SK-N-SH (cell line): ENCODE data around the gene NTM. TPM values are rescaled to one million over a fixed set of nuclear protein-coding genes. Genes with fewer than 3 reads are reported as not detected.

Source experiments
- CTCF ChIA-PET: fragments of 300-600, 350-600 bp; formaldehyde crosslinking; extraction: SDS; loops from one replicate; lab custom pipeline; 2021; lab: Yijun Ruan, JAX
- POLR2A ChIA-PET: fragments of 350-600 bp; sonication (Branson Sonifier 250); formaldehyde crosslinking; extraction: SDS; loops from one replicate; lab custom pipeline; 2020; ENCODE audit warnings: antibody characterized with exemption, inconsistent platforms; lab: Yijun Ruan, JAX
- DNase-seq: peaks from one replicate; pipeline ENCODE4 v3.0.0; 2012
- H2AFZ ChIP-seq: fragments of 200-600 bp; sonication (generic); 2 replicates; pipeline ENCODE4 v1.8.1; 2016; ENCODE audit warnings: antibody characterized with exemption, mild to moderate bottlenecking, low read depth
- H3F3A ChIP-seq: fragments of 200-600 bp; sonication (generic); replicated peaks from 2 replicates; pipeline ENCODE3; 2016; ENCODE audit warnings: antibody characterized with exemption, mild to moderate bottlenecking; ENCODE audit not compliant: insufficient read depth
- H3K27ac ChIP-seq, 2 experiments: fragments of 200-500 bp in 1 of 2; fragments of 200-600 bp in 1 of 2; sonication (Bioruptor generic) in 1 of 2; sonication (generic), shearing (Covaris generic) in 1 of 2; 2 replicates each; pipeline versions ENCODE4 v1.5.1 to v1.6.1; 2014 to 2016; ENCODE audit warnings: low read depth in 2 of 2, inconsistent platforms in 1 of 2, low read length in 1 of 2, mild to moderate bottlenecking in 1 of 2, mixed read lengths in 1 of 2
- H3K27me3 ChIP-seq: fragments of 200-600 bp; sonication (generic), shearing (Covaris generic); 2 replicates; pipeline ENCODE4 v1.6.1; 2016; ENCODE audit warnings: mixed run types; ENCODE audit not compliant: insufficient read depth
- H3K36me3 ChIP-seq, 2 experiments: fragments of 200-500 bp in 1 of 2; fragments of 200-600 bp in 1 of 2; sonication (Bioruptor generic) in 1 of 2; sonication (generic) in 1 of 2; replicated peaks in 1 of 2; 2 replicates each; pipeline versions ENCODE3 to v1.5.1; 2014 to 2016; ENCODE audit warnings: low read length in 1 of 2, mild to moderate bottlenecking in 1 of 2; ENCODE audit not compliant: insufficient read depth in 2 of 2, control insufficient read depth in 1 of 2
- H3K4me1 ChIP-seq, 2 experiments: fragments of 200-500 bp in 1 of 2; fragments of 200-600 bp in 1 of 2; sonication (Bioruptor generic) in 1 of 2; sonication (generic), shearing (Covaris generic) in 1 of 2; 2 replicates each; pipeline versions ENCODE4 v1.5.1 to v1.6.1; 2014 to 2016; ENCODE audit warnings: low read depth in 1 of 2, low read length in 1 of 2, mixed run types in 1 of 2; ENCODE audit not compliant: insufficient read depth in 2 of 2, control insufficient read depth in 1 of 2
- H3K4me2 ChIP-seq: fragments of 200-600 bp; sonication (generic), shearing (Covaris generic); 2 replicates; pipeline ENCODE4 v1.6.1; 2017; ENCODE audit warnings: mixed run types
- H3K4me3 ChIP-seq, 2 experiments: fragments of 200-500 bp in 1 of 2; fragments of 200-600 bp in 1 of 2; sonication (Bioruptor generic) in 1 of 2; sonication (generic), shearing (Covaris generic) in 1 of 2; 2 replicates each; pipeline versions ENCODE4 v1.5.1 to v1.8.1; 2014 to 2016; ENCODE audit warnings: low read depth in 2 of 2, inconsistent platforms in 1 of 2, low read length in 1 of 2, mild to moderate bottlenecking in 1 of 2, mixed read lengths in 1 of 2, moderate library complexity in 1 of 2
- H3K79me2 ChIP-seq: fragments of 200-600 bp; sonication (generic); 2 replicates; pipeline ENCODE4 v1.8.1; 2017; ENCODE audit warnings: mild to moderate bottlenecking; ENCODE audit not compliant: insufficient read depth
- H3K9ac ChIP-seq: fragments of 200-600 bp; sonication (generic); 2 replicates; pipeline ENCODE4 v1.6.1; 2017; ENCODE audit warnings: mixed run types
- H3K9me2 ChIP-seq: fragments of 200-600 bp; sonication (generic); 2 replicates; pipeline ENCODE4 v1.6.1; 2017; ENCODE audit warnings: mixed run types
- H3K9me3 ChIP-seq: fragments of 200-600 bp; sonication (generic); 2 replicates; pipeline ENCODE4 v1.6.1; 2017; ENCODE audit warnings: mixed run types, mild to moderate bottlenecking, moderate library complexity
- H4K20me1 ChIP-seq: fragments of 200-600 bp; sonication (generic); 2 replicates; pipeline ENCODE4 v1.6.1; 2017; ENCODE audit warnings: mild to moderate bottlenecking, mixed run types; ENCODE audit not compliant: insufficient read depth
- FOSL2 ChIP-seq: IDR thresholded peaks from 2 replicates; pipeline ENCODE4 v1.4.0; 2012; ENCODE audit warnings: low read depth, mild to moderate bottlenecking, moderate library complexity, borderline replicate concordance
- FOXM1 ChIP-seq: IDR thresholded peaks from 2 replicates; pipeline ENCODE4 v1.4.0; 2012; ENCODE audit warnings: low read depth, mild to moderate bottlenecking
- GABPA ChIP-seq: IDR thresholded peaks from 2 replicates; pipeline ENCODE4 v1.4.0; 2012; ENCODE audit warnings: low read depth, mild to moderate bottlenecking
- GATA2 ChIP-seq: sonication (generic); formaldehyde crosslinking; IDR thresholded peaks from 2 replicates; pipeline ENCODE4 v1.5.0; 2020; ENCODE audit warnings: mild to moderate bottlenecking, missing genetic modification reagents
- NRF1 ChIP-seq: IDR thresholded peaks from 2 replicates; pipeline ENCODE4 v1.6.1; 2012; ENCODE audit warnings: low read depth, mild to moderate bottlenecking, low read length
- RAD21 ChIP-seq: IDR thresholded peaks from 2 replicates; pipeline ENCODE4 v1.6.1; 2012; ENCODE audit warnings: mild to moderate bottlenecking, low read length
- RCOR1 ChIP-seq: fragments of 150-350 bp; IDR thresholded peaks from 2 replicates; pipeline ENCODE4 v1.6.1; 2017; ENCODE audit warnings: antibody characterized with exemption, low read length
- RFX5 ChIP-seq: IDR thresholded peaks from 2 replicates; pipeline ENCODE4 v1.6.1; 2012; ENCODE audit warnings: mild to moderate bottlenecking, improper control_type of control experiment, low read length
- SIN3A ChIP-seq: IDR thresholded peaks from 2 replicates; pipeline ENCODE4 v1.6.1; 2012; ENCODE audit warnings: low read depth, mild to moderate bottlenecking, low read length, moderate library complexity, borderline replicate concordance
- TAF1 ChIP-seq: IDR thresholded peaks from 2 replicates; pipeline ENCODE4 v1.6.1; 2012; ENCODE audit warnings: low read depth, mild to moderate bottlenecking, low read length, moderate library complexity, borderline replicate concordance
- YY1 ChIP-seq: IDR thresholded peaks from 2 replicates; pipeline ENCODE4 v1.4.0; 2012; ENCODE audit warnings: low read depth, mild to moderate bottlenecking
- WGBS: methylation state at CpG from one replicate; pipeline ENCODE4 v1.1.6; 2017; ENCODE audit warnings: low lambda C conversion rate; 5-methylcytosine and 5-hydroxymethylcytosine counted together
- polyA plus RNA-seq, 3 experiments: library from polyadenylated mRNA; depleted of rRNA; stranded (reverse); fragments of >200 nt; gene quantifications; 2 replicates each; pipeline ENCODE4 v1.2.3, GENCODE V29; 2012
- TF ChIP-seq, protein P1 (sequence below): IDR thresholded peaks from 2 replicates; pipeline ENCODE4 v1.4.0; 2012; ENCODE audit warnings: low read depth, borderline replicate concordance
- TF ChIP-seq, protein P2 (sequence below): IDR thresholded peaks from 2 replicates; pipeline ENCODE4 v1.6.1; 2012; ENCODE audit warnings: mild to moderate bottlenecking, low read depth, low read length, moderate library complexity
- TF ChIP-seq, protein P3 (sequence below): fragments of 150-350 bp; IDR thresholded peaks from 2 replicates; pipeline ENCODE4 v1.6.1; 2017; ENCODE audit warnings: antibody characterized with exemption, low read length, low read depth, borderline replicate concordance
- TF ChIP-seq, protein P4 (sequence below): IDR thresholded peaks from 2 replicates; pipeline ENCODE4 v1.4.0; 2012; ENCODE audit warnings: low read depth, borderline replicate concordance
- TF ChIP-seq, protein P5 (sequence below): IDR thresholded peaks from 2 replicates; pipeline ENCODE4 v1.4.0; 2012; ENCODE audit warnings: low read depth

Gene NTM
- polyA plus RNA-seq, 1 of the 3 experiments (the other 2 are of a cell fraction), result 20.0 TPM

DNA sequence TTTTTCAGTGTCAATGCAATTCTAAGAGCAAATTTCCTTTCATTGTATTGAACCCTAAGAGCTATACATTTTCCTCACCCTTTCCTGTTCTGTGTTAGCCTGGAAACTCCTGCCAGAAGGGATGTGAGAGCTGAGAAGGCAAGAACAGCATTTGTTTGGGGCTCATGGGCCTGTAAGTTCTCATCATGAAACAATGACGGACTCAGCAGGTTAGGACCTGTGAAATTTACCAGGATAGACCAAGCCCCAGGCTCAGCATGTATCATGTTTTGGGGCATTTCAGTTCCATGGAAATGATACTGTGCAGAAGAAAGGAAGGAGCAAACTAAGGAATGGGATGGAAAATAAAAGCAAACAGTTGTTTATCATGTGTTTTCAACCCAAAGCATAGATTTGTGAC lies 41.6 kb downstream of the NTM start:
- H3K79me2 ChIP-seq, result no peaks in the 10 kb centered on the region
- 8% methylated on average over 1 of the region's 1 CpG for WGBS
- no peak overlapping the region for H2AFZ ChIP-seq
- no peak overlapping the region for H3K27ac ChIP-seq
- no peak overlapping the region for H3K4me3 ChIP-seq
- H3K36me3 ChIP-seq, result no peaks in the 10 kb centered on the region
- no peaks in the 10 kb centered on the region for H3K4me1 ChIP-seq
- H3K4me2 ChIP-seq, result no peak overlapping the region
- H3K9me3 ChIP-seq, result no peaks in the 10 kb centered on the region
- ChIA-PET POLR2A (no interaction called here), CTCF (no interaction called here)
- no peaks in the 10 kb centered on the region for H3F3A ChIP-seq
- no peaks in the 10 kb centered on the region for H3K9me2 ChIP-seq
- H3K27me3 ChIP-seq, result no peaks in the 10 kb centered on the region
- H4K20me1 ChIP-seq, result no peaks in the 10 kb centered on the region
- H3K9ac ChIP-seq, result no peak overlapping the region
- TF ChIP-seq GABPA (no peak), YY1 (no peak), RFX5 (no peak), RAD21 (no peak), GATA2 (CRISPR knock-in tag) (no peak)
- TF ChIP-seq, protein P1, sequence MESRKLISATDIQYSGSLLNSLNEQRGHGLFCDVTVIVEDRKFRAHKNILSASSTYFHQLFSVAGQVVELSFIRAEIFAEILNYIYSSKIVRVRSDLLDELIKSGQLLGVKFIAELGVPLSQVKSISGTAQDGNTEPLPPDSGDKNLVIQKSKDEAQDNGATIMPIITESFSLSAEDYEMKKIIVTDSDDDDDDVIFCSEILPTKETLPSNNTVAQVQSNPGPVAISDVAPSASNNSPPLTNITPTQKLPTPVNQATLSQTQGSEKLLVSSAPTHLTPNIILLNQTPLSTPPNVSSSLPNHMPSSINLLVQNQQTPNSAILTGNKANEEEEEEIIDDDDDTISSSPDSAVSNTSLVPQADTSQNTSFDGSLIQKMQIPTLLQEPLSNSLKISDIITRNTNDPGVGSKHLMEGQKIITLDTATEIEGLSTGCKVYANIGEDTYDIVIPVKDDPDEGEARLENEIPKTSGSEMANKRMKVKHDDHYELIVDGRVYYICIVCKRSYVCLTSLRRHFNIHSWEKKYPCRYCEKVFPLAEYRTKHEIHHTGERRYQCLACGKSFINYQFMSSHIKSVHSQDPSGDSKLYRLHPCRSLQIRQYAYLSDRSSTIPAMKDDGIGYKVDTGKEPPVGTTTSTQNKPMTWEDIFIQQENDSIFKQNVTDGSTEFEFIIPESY, result no peak
- TF ChIP-seq, protein P2, sequence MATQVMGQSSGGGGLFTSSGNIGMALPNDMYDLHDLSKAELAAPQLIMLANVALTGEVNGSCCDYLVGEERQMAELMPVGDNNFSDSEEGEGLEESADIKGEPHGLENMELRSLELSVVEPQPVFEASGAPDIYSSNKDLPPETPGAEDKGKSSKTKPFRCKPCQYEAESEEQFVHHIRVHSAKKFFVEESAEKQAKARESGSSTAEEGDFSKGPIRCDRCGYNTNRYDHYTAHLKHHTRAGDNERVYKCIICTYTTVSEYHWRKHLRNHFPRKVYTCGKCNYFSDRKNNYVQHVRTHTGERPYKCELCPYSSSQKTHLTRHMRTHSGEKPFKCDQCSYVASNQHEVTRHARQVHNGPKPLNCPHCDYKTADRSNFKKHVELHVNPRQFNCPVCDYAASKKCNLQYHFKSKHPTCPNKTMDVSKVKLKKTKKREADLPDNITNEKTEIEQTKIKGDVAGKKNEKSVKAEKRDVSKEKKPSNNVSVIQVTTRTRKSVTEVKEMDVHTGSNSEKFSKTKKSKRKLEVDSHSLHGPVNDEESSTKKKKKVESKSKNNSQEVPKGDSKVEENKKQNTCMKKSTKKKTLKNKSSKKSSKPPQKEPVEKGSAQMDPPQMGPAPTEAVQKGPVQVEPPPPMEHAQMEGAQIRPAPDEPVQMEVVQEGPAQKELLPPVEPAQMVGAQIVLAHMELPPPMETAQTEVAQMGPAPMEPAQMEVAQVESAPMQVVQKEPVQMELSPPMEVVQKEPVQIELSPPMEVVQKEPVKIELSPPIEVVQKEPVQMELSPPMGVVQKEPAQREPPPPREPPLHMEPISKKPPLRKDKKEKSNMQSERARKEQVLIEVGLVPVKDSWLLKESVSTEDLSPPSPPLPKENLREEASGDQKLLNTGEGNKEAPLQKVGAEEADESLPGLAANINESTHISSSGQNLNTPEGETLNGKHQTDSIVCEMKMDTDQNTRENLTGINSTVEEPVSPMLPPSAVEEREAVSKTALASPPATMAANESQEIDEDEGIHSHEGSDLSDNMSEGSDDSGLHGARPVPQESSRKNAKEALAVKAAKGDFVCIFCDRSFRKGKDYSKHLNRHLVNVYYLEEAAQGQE, result no peak
- TF ChIP-seq, protein P3, sequence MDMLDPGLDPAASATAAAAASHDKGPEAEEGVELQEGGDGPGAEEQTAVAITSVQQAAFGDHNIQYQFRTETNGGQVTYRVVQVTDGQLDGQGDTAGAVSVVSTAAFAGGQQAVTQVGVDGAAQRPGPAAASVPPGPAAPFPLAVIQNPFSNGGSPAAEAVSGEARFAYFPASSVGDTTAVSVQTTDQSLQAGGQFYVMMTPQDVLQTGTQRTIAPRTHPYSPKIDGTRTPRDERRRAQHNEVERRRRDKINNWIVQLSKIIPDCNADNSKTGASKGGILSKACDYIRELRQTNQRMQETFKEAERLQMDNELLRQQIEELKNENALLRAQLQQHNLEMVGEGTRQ, result no peak
- no peak for DNase-seq

DNA sequence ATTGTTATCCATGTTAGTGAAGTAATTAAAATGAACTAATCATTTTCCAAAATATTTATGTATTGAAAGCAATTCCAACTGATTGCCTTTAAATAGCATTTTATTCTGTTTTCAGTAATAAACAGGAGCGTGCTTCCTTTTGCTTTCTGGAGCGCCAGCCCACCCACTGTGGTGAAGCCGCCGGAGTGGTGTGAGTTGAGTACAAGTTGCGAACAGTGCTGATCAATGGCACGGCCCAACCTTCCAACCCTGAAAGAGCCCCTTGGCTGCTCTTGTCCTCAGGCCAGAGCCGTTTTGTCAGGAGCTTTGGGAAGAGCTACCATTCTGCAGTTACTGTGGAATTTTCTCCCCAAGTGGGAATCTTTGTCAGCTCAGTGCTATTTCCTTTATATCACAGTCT lies 42.8 kb downstream of the NTM start:
- no peak overlapping the region for H2AFZ ChIP-seq
- no peaks in the 10 kb centered on the region for H3K79me2 ChIP-seq
- no peak overlapping the region for H3K9ac ChIP-seq
- no peak overlapping the region for H3K27ac ChIP-seq
- POLR2A ChIA-PET, result no interaction called here
- H3K27me3 ChIP-seq, result no peaks in the 10 kb centered on the region
- H3K9me2 ChIP-seq, result no peaks in the 10 kb centered on the region
- no peaks in the 10 kb centered on the region for H3K36me3 ChIP-seq
- H3F3A ChIP-seq, result no peaks in the 10 kb centered on the region
- no peak overlapping the region for H3K4me2 ChIP-seq
- no peaks in the 10 kb centered on the region for H3K4me1 ChIP-seq
- H3K9me3 ChIP-seq, result no peaks in the 10 kb centered on the region
- H4K20me1 ChIP-seq, result no peaks in the 10 kb centered on the region
- DNase-seq, result no peak
- H3K4me3 ChIP-seq, result no peak overlapping the region
- WGBS, result 43% methylated on average over 7 of the region's 7 CpGs
- CTCF ChIA-PET, result no interaction called here
- TF ChIP-seq FOXM1 (no peak), NRF1 (no peak), FOSL2 (no peak), GATA2 (CRISPR knock-in tag) (no peak), SIN3A (no peak), TAF1 (no peak), RCOR1 (no peak), RAD21 (no peak)
- TF ChIP-seq, protein P4, sequence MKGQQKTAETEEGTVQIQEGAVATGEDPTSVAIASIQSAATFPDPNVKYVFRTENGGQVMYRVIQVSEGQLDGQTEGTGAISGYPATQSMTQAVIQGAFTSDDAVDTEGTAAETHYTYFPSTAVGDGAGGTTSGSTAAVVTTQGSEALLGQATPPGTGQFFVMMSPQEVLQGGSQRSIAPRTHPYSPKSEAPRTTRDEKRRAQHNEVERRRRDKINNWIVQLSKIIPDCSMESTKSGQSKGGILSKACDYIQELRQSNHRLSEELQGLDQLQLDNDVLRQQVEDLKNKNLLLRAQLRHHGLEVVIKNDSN, result no peak
- TF ChIP-seq, protein P5, sequence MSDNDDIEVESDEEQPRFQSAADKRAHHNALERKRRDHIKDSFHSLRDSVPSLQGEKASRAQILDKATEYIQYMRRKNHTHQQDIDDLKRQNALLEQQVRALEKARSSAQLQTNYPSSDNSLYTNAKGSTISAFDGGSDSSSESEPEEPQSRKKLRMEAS, result no peak
- TF ChIP-seq, protein P2, result no peak
